ENCODE data around the gene SGPP1. TPM values are rescaled to one million over a fixed set of nuclear protein-coding genes. Genes with fewer than 3 reads are reported as not detected.
A peak's percentile ranks its signal among the peaks of the same experiment; 100 is the strongest.

Gene SGPP1
- total RNA-seq, 2 experiments from 2014 or later: 21.0 to 35.4 TPM

GRCh38 chr14:63760014-63760413 is 32.1 kb upstream of the SGPP1 start:
- BruUV-seq (replicated peaks): no TSS peak
- no peak for DNase-seq (ENCODE audit: low spot score)
- H3K4me1 ChIP-seq (ENCODE audit: insufficient read depth, low read length, poor library complexity, severe bottlenecking): peaks cover 10% of the 10 kb centered on the region
- no peak overlapping the region for H3K27ac ChIP-seq (ENCODE audit: low read depth, low read length, poor library complexity, severe bottlenecking)
- no peaks in the 10 kb centered on the region for H3K36me3 ChIP-seq (ENCODE audit: insufficient read depth, low read length)
- POLR2A ChIA-PET: interaction anchor here (0.6 to 1.2 kb wide), 4 partner anchors 19 to 429 kb away, joined by 3 read pairs; no protein-coding TSS in a partner anchor
- H3K9me3 ChIP-seq (ENCODE audit: low read length): no peaks in the 10 kb centered on the region
- CTCF ChIA-PET (ENCODE audit: unreplicated experiment): no interaction called here
- no peak for TF ChIP-seq CTCF (conservative IDR thresholded peaks at IDR 0.05; ENCODE audit: low read length)
- no peak for TF ChIP-seq EZH2phosphoT487 (IDR thresholded peaks at IDR 0.05; ENCODE audit: borderline replicate concordance, low read depth, low read length)
- H4K20me1 ChIP-seq (ENCODE audit: insufficient read depth, low read length): no peaks in the 10 kb centered on the region
- H3K9me2 ChIP-seq (ENCODE audit: insufficient read depth, low read length): no peaks in the 10 kb centered on the region
- H3K4me2 ChIP-seq (ENCODE audit: low read length): peak overlapping the region; percentile 50
- H3K79me2 ChIP-seq (ENCODE audit: insufficient read depth, low read depth, low read length): no peaks in the 10 kb centered on the region
- H3K4me3 ChIP-seq (ENCODE audit: low read depth, low read length, poor library complexity, severe bottlenecking): no peak overlapping the region
- intact Hi-C loops (cut with micrococcal nuclease; ENCODE audit: unreplicated experiment): no loop called here
- H2AFZ ChIP-seq (ENCODE audit: low read length): peak overlapping the region; percentile 86; the same call in 1 of the 2 replicates

DNA sequence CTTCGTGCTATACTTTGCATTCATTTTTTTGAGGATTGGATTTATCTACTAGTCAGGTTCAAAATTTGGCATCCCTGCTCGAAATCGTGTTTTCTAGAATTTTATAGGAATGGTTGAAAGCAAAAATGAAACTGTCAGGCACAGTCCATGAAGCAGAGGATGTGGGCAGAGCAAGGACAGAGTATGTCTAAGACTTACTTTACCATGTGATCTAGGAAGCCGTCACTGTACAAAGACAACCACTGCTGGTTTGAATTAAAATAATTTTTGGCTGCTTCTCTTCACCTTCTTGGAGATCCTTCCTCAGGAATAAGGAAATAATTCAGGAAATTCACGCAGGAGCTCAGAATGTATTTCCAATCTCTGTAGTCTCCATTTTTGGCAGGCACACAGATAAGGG is 31.6 kb upstream of the SGPP1 start:
- POLR2A ChIA-PET: interaction anchor here (0.6 to 1.2 kb wide), 3 partner anchors 19 to 375 kb away, joined by 3 read pairs; no protein-coding TSS in a partner anchor
- no peak for TF ChIP-seq EZH2phosphoT487 (IDR thresholded peaks at IDR 0.05; ENCODE audit: borderline replicate concordance, low read depth, low read length)
- TF ChIP-seq CTCF (conservative IDR thresholded peaks at IDR 0.05; ENCODE audit: low read length): no peak
- Histone ChIP-seq H3K4me1 (ENCODE audit: insufficient read depth, low read length, poor library complexity, severe bottlenecking) (peaks cover 10% of the 10 kb centered on the region), H3K4me2 (ENCODE audit: low read length) (peak overlapping the region; percentile 50), H3K4me3 (ENCODE audit: low read depth, low read length, poor library complexity, severe bottlenecking) (peak overlapping the region; percentile 1), H3K9me3 (ENCODE audit: low read length) (no peaks in the 10 kb centered on the region), H3K9me2 (ENCODE audit: insufficient read depth, low read length) (no peaks in the 10 kb centered on the region), H3K36me3 (ENCODE audit: insufficient read depth, low read length) (no peaks in the 10 kb centered on the region), H2AFZ (ENCODE audit: low read length) (peak overlapping the region; percentile 86), H3K27ac (ENCODE audit: low read depth, low read length, poor library complexity, severe bottlenecking) (no peak overlapping the region), H4K20me1 (ENCODE audit: insufficient read depth, low read length) (no peaks in the 10 kb centered on the region), H3K79me2 (ENCODE audit: insufficient read depth, low read depth, low read length) (no peaks in the 10 kb centered on the region)
- no TSS peak for BruUV-seq (replicated peaks)
- peak; percentile 46 for DNase-seq (ENCODE audit: low spot score)
- CTCF ChIA-PET (ENCODE audit: unreplicated experiment): no interaction called here
- intact Hi-C loops (cut with micrococcal nuclease; ENCODE audit: unreplicated experiment): no loop called here

DNA sequence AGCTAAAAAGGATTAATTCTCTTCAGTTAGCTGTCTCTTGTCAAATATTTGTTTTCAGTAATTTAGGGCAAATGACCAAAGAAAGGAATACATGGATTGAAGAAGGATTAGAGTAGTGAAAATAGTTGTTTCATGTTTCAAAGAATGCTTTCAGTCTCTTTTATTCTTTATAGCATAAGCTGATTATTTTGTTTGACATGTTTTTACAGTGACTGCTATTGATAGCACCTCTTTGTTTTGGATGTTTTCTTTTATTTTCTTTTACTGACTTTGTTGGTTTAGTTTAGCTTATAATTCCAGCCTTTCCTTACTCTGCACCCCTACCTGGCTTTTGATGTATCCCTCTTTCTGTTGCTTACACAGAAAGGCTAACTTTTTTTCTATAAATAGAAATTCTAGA is 29.3 kb upstream of the SGPP1 start:
- Histone ChIP-seq H3K9me2 (ENCODE audit: insufficient read depth, low read length) (no peaks in the 10 kb centered on the region), H3K27ac (ENCODE audit: low read depth, low read length, poor library complexity, severe bottlenecking) (no peak overlapping the region), H3K4me1 (ENCODE audit: insufficient read depth, low read length, poor library complexity, severe bottlenecking) (peaks cover 10% of the 10 kb centered on the region), H3K4me2 (ENCODE audit: low read length) (no peak overlapping the region), H3K79me2 (ENCODE audit: insufficient read depth, low read depth, low read length) (no peaks in the 10 kb centered on the region), H4K20me1 (ENCODE audit: insufficient read depth, low read length) (no peaks in the 10 kb centered on the region), H3K36me3 (ENCODE audit: insufficient read depth, low read length) (no peaks in the 10 kb centered on the region), H3K9me3 (ENCODE audit: low read length) (no peaks in the 10 kb centered on the region), H2AFZ (ENCODE audit: low read length) (no peak overlapping the region), H3K4me3 (ENCODE audit: low read depth, low read length, poor library complexity, severe bottlenecking) (no peak overlapping the region)
- no peak for DNase-seq (ENCODE audit: low spot score)
- intact Hi-C loops (cut with micrococcal nuclease; ENCODE audit: unreplicated experiment): no loop called here
- BruUV-seq (replicated peaks): no TSS peak
- ChIA-PET POLR2A (interaction anchor here (0.7 to 1.5 kb wide), 11 partner anchors 9 to 326 kb away, joined by 3 to 17 read pairs (median 4); no protein-coding TSS in a partner anchor), CTCF (ENCODE audit: unreplicated experiment) (no interaction called here)
- no peak for TF ChIP-seq CTCF (conservative IDR thresholded peaks at IDR 0.05; ENCODE audit: low read length)
- no peak for TF ChIP-seq EZH2phosphoT487 (IDR thresholded peaks at IDR 0.05; ENCODE audit: borderline replicate concordance, low read depth, low read length)
